ENCODE measurements around the gene CENPT. TPM values are rescaled to one million over a fixed set of nuclear protein-coding genes. Genes with fewer than 3 reads are reported as not detected.

CENPT gene
- total and polyA plus RNA-seq, 2 of the 8 experiments (the other 6 are each of a cell fraction or from before 2014, with no cell fraction given) = 42.4 to 53.4 TPM

DNA sequence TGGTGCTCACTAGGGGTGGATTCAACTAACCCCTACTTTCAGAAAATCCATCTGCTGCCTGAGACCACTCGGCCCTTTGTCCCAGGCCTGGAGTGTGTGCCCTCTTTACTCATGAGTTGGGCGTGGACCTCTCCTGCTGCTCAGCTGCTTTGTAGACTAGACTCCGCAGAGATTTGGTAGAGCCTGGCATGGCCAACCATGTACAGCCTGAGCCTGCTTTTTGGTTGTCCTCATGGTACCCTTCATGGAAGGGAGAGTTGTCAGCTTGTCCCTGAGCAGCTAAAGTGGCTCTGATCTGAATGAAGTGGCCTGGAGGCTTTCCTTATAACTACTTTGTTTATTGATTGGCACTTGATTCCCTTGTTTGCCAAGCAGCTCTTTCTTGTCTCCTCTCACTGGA, 26.9 kb upstream of the CENPT start (continued):
- TF ChIP-seq, protein P1, sequence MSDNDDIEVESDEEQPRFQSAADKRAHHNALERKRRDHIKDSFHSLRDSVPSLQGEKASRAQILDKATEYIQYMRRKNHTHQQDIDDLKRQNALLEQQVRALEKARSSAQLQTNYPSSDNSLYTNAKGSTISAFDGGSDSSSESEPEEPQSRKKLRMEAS (IDR thresholded peaks at IDR 0.05) = no peak
- TF ChIP-seq, protein P2, sequence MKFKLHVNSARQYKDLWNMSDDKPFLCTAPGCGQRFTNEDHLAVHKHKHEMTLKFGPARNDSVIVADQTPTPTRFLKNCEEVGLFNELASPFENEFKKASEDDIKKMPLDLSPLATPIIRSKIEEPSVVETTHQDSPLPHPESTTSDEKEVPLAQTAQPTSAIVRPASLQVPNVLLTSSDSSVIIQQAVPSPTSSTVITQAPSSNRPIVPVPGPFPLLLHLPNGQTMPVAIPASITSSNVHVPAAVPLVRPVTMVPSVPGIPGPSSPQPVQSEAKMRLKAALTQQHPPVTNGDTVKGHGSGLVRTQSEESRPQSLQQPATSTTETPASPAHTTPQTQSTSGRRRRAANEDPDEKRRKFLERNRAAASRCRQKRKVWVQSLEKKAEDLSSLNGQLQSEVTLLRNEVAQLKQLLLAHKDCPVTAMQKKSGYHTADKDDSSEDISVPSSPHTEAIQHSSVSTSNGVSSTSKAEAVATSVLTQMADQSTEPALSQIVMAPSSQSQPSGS (IDR thresholded peaks at IDR 0.05; ENCODE audit: low read length) = no peak
- TF ChIP-seq BACH1 (IDR thresholded peaks at IDR 0.05; ENCODE audit: low read length) (no peak), YY1 (IDR thresholded peaks at IDR 0.05; ENCODE audit: low read depth, low read length) (no peak), GTF2F1 (IDR thresholded peaks at IDR 0.05; ENCODE audit: borderline replicate concordance, low read depth, low read length) (no peak), CHD1 (IDR thresholded peaks at IDR 0.05; ENCODE audit: low read depth, low read length) (no peak), POLR2AphosphoS5 (IDR thresholded peaks at IDR 0.05; ENCODE audit: low read depth, low read length) (no peak)
